GM23338 (cell line): ENCODE measurements around the gene MACO1. TPM values are rescaled to one million over a fixed set of nuclear protein-coding genes. Genes with fewer than 3 reads are reported as not detected.

ENCODE experiments used
- ATAC-seq: fragments of 200-7000 bp; cut with Tn5 transposase; 3 replicates; pipeline ENCODE4 v1.9.1; 2020
- DNase-seq: peaks from one replicate; pipeline ENCODE4 v3.0.0-alpha.2; 2015; ENCODE audit warnings: low spot score
- H2AFZ ChIP-seq: fragments of 200-600 bp; sonication (generic); 2 replicates; pipeline ENCODE4 v1.8.0; 2016; ENCODE audit warnings: antibody characterized with exemption, mild to moderate bottlenecking, moderate library complexity
- H3F3A ChIP-seq: fragments of 200-600 bp; sonication (generic); replicated peaks from 2 replicates; pipeline ENCODE4 v1.8.0; 2017; ENCODE audit warnings: antibody characterized with exemption, mixed run types, low read depth
- H3K27ac ChIP-seq: fragments of 200-600 bp; sonication (generic); 2 replicates; pipeline ENCODE4 v1.6.1; 2016; ENCODE audit warnings: low read depth
- H3K27me3 ChIP-seq: fragments of 200-600 bp; sonication (generic); 2 replicates; pipeline ENCODE4 v1.8.0; 2016; ENCODE audit warnings: mild to moderate bottlenecking, mixed run types, moderate library complexity; ENCODE audit not compliant: insufficient read depth
- H3K36me3 ChIP-seq: fragments of 200-600 bp; sonication (generic); 2 replicates; pipeline ENCODE4 v1.8.0; 2016; ENCODE audit warnings: mild to moderate bottlenecking; ENCODE audit not compliant: insufficient read depth
- H3K4me1 ChIP-seq: fragments of 200-600 bp; sonication (generic); 2 replicates; pipeline ENCODE4 v1.8.0; 2016; ENCODE audit warnings: mild to moderate bottlenecking, moderate library complexity; ENCODE audit not compliant: insufficient read depth
- H3K4me2 ChIP-seq: fragments of 200-600 bp; sonication (generic); 2 replicates; pipeline ENCODE4 v1.7.1; 2017; ENCODE audit warnings: mixed run types
- H3K4me3 ChIP-seq: fragments of 200-600 bp; sonication (generic); 2 replicates; pipeline ENCODE4 v1.6.1; 2016; ENCODE audit warnings: mixed run types
- H3K79me2 ChIP-seq: fragments of 200-600 bp; sonication (generic); replicated peaks from 2 replicates; pipeline ENCODE4 v1.8.0; 2017; ENCODE audit warnings: mild to moderate bottlenecking; ENCODE audit not compliant: insufficient read depth
- H3K9me2 ChIP-seq: fragments of 200-600 bp; sonication (generic); 2 replicates; pipeline ENCODE4 v1.8.0; 2017; ENCODE audit not compliant: insufficient read depth
- H4K20me1 ChIP-seq: fragments of 200-600 bp; sonication (generic); replicated peaks from 2 replicates; pipeline ENCODE4 v1.8.0; 2017; ENCODE audit warnings: mild to moderate bottlenecking; ENCODE audit not compliant: insufficient read depth
- H3K27ac Mint-ChIP-seq: 2 replicates; pipeline ENCODE4 v1.8.0; 2020; ENCODE audit warnings: inconsistent platforms, mild to moderate bottlenecking, moderate library complexity, mixed read lengths
- H3K27me3 Mint-ChIP-seq: 3 replicates; pipeline ENCODE4 v1.8.0; 2022; ENCODE audit warnings: low read depth, mild to moderate bottlenecking, moderate library complexity, mixed read lengths, inconsistent platforms; ENCODE audit not compliant: insufficient read depth, poor library complexity
- H3K36me3 Mint-ChIP-seq: 3 replicates; pipeline ENCODE4 v1.8.0; 2021; ENCODE audit warnings: low read depth, mild to moderate bottlenecking, inconsistent platforms, moderate library complexity, mixed read lengths
- H3K4me1 Mint-ChIP-seq: 3 replicates; pipeline ENCODE4 v1.8.0; 2020; ENCODE audit warnings: mild to moderate bottlenecking, inconsistent platforms, mixed read lengths
- H3K4me3 Mint-ChIP-seq: 3 replicates; pipeline ENCODE4 v1.8.0; 2021; ENCODE audit warnings: moderate library complexity, mild to moderate bottlenecking, inconsistent platforms, mixed read lengths
- H3K9me3 Mint-ChIP-seq: 3 replicates; pipeline ENCODE4 v1.8.0; 2020; ENCODE audit warnings: moderate library complexity, mild to moderate bottlenecking, inconsistent platforms, mixed read lengths
- ETS1 ChIP-seq: IDR thresholded peaks from 2 replicates; pipeline ENCODE4 v1.6.1; 2016; ENCODE audit warnings: antibody characterized with exemption
- NANOG ChIP-seq: IDR thresholded peaks from 2 replicates; pipeline ENCODE4 v1.6.1; 2016; ENCODE audit warnings: antibody characterized with exemption, borderline replicate concordance
- REST ChIP-seq: IDR thresholded peaks from one replicate; pipeline ENCODE4 v1.6.1; 2018; ENCODE audit warnings: antibody characterized with exemption; ENCODE audit not compliant: unreplicated experiment
- STAT1 ChIP-seq: IDR thresholded peaks from one replicate; pipeline ENCODE4 v1.6.1; 2016; ENCODE audit warnings: antibody characterized with exemption; ENCODE audit not compliant: unreplicated experiment
- ZNF114 ChIP-seq: fragments of 250-450 bp; sonication (Bioruptor Pico); IDR thresholded peaks from 2 replicates; pipeline ENCODE4 v1.5.0; 2020; ENCODE audit warnings: mild to moderate bottlenecking, moderate library complexity
- ZNF462 ChIP-seq: fragments of 250-450 bp; sonication (Bioruptor Pico); IDR thresholded peaks from 2 replicates; pipeline ENCODE4 v1.5.0; 2020; ENCODE audit warnings: mild to moderate bottlenecking, moderate library complexity
- polyA plus RNA-seq: library from polyadenylated mRNA; unstranded; fragments of >200 nt; fragmentation: Nextera tagmentation; extraction: Ambion mirVana; gene quantifications from 2 replicates; pipeline ENCODE4 v1.2.1, GENCODE V29; 2016
- total RNA-seq: library from RNA; depleted of rRNA; stranded (reverse); fragments of >200 nt; shearing (Covaris generic); gene quantifications from 2 replicates; pipeline ENCODE4 v1.2.3, GENCODE V29; 2014

The MACO1 gene
- total and polyA plus RNA-seq, 2 experiments from 2014 or later, result 9.8 to 10.6 TPM

DNA sequence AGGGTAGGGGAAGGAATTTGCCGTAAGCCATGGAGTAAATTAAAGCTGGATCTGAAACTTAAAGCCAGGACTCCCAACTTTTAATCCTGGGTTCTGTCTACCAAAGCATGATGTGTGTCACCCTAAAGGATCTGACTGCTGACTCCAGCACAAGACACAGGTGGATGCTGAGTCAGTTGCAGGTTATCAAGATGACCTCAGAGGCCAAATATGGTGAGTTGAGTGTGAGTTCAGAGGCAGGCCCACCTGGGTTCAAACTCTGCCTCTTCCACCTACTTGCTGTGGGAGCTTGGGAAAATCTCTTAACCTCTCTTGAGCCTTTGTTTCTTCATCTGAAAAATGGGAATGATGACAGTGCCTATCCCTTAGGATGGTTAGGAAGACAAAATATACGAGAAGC, 96.1 kb downstream of the MACO1 start (continued):
- TF ChIP-seq NANOG (no peak), ETS1 (no peak), ZNF462 (no peak)

GRCh38 chr1:25527226-25527846, 96.6 kb downstream of the MACO1 start:
- H3K27ac ChIP-seq, result no peak overlapping the region
- no peak overlapping the region for H2AFZ ChIP-seq
- H3K4me3 ChIP-seq, result no peak overlapping the region
- Mint-ChIP-seq H3K9me3 (no peaks in the 10 kb centered on the region), H3K4me3 (no peak overlapping the region), H3K36me3 (no peaks in the 10 kb centered on the region), H3K27ac (no peak overlapping the region), H3K27me3 (peaks cover 11% of the 10 kb centered on the region), H3K4me1 (no peaks in the 10 kb centered on the region; the same call in 2 of the 3 replicates)
- H4K20me1 ChIP-seq, result no peaks in the 10 kb centered on the region
- no peaks in the 10 kb centered on the region for H3K9me2 ChIP-seq
- H3K79me2 ChIP-seq, result no peaks in the 10 kb centered on the region
- H3K4me1 ChIP-seq, result no peaks in the 10 kb centered on the region
- no peaks in the 10 kb centered on the region for H3K36me3 ChIP-seq
- H3F3A ChIP-seq, result 0 out of 2 replicates have a peak, but pooled peaks cover 2% of the 10 kb centered on the region
- no peak for ATAC-seq
- H3K4me2 ChIP-seq, result no peak overlapping the region
- no peaks in the 10 kb centered on the region for H3K27me3 ChIP-seq
- DNase-seq, result no peak
- TF ChIP-seq ZNF114 (CRISPR knock-in tag), result no peak
- TF ChIP-seq REST, result no peak
- TF ChIP-seq STAT1, result no peak
